ENCODE data around the gene NEK2. TPM values are rescaled to one million over a fixed set of nuclear protein-coding genes. Genes with fewer than 3 reads are reported as not detected.
"Not testable (repeated sequence)": the region's sequence is repeated elsewhere in the genome, so short reads cannot be mapped to it uniquely, and the experiment has no call there.

Gene NEK2
- total RNA-seq (2014; rRNA removed; shearing (Covaris generic)), result 37.0 and 53.1 TPM in 2 replicates

DNA sequence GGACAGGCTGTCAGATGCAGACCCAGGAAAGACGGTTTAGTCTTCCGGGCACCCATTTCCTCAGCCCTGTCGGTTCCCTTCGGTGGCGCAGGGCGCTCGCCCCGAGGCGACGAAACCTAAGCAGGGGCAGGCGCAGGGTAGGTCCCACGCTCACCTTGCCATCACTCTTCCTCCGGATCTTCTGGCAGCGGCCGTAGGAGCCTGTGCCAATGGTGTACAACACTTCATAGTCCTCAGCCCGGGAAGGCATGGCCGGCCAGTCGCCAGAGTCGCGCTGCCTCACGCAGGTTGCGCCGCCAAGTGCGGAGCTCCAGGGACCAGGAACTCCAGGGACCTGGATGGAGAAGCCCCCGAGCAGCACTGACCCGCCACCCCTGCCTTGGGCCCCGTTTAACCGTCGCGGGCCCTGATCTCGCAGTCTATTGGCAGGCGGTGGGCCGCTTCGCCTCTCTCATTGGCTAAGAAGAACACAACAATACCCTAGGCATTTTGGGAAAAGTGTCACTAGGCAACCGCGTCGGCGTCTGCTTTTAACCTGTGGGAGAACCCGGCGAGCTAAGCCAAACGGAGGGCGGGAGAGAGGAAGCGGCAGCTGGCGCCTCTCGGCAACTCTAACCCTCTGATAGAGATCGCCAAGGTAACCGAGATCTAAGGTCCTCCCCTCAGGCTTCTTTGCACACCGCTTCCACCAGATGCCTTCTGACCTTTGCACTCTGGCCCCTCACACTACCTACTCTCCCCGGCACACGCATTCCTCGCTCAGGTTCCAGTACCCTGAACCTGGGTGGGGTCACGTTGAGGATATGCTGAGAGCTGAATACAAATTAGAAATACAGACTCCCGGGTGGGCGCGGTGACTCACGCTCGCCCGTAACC lies at the start of gene NEK2:
TSS of gene NEK2 (minus strand) at position 392 of the 876 bp plus-strand sequence. CDS start at position 250, 142 bp downstream.
- DNase-seq (ENCODE audit: low spot score), result peak; percentile 90

DNA sequence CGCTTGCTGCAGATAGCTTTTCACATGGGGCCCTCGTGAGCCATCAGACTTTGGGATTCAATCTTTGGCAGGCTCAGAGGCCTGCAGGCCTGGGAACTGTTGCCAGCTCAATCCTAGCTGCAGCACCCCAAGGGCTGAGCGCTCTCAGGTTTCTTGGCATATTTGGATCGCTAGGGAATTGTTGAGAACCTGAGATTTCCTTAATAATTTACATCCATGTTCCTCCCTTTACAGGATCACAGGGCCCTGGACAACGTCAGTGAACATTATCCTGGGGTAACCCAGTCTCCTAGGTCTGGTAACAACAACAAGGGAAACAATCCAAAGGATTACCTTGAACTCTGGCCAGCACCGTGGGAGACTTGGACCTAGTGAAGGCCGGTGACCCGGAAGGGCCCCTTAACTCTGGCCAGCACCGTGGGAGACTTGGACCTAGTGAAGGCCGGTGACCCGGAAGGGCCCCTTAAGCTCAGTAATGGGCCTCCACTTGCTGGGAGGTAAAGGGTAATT lies 49.3 kb upstream of the NEK2 start:
- DNase-seq (ENCODE audit: low spot score), result no peak

- no peak for DNase-seq (ENCODE audit: low spot score)
Measured at GRCh38 chr1:211723273-211723672, 47.9 kb upstream of the NEK2 start.

DNA sequence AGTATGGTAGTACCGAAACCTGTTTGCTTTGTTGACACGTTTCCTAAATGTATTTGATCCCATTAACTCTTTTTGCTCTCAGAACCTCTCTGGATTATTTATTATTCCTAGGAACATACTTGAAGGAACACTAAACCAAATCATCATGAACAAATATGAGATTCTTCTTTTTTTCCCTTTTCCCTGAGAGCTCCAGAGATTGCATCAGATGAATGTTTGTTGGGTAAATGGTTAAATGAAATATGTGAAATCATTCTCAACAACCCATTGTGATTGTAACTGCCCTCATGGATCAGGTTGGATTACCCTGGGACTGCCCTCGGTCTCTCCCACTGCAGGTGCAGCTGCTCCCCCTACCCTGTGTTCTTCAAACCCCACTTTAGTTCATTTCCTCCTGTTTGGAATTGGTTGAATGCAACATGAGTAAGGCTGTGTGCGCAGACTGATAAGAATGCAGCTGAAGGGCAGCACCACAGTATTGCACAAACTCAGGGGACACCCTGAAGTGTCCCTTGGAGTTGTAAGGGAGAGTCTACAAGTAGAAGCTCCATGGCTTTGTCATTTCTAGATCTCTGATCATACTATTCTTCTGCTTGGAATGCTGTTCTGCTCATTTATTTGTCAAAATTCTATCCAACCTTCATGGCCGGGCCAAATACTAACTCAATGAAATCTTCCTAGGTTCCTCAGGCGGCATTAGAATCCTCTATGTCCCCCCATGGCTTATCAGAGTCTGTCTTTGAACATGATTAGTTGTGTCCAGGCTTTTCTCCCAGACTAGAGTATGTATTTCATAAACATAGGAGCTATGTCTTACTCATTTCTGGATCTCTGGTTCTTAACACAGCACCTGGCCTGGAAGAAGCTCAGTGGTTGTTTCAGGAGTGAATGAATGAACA lies 47.1 kb upstream of the NEK2 start:
- DNase-seq (ENCODE audit: low spot score), result no peak

GRCh38 chr1:211716555-211716954 lies 41.1 kb upstream of the NEK2 start:
- DNase-seq (ENCODE audit: low spot score), result not testable (repeated sequence)

GRCh38 chr1:211715971-211716370 lies 40.5 kb upstream of the NEK2 start:
- DNase-seq (ENCODE audit: low spot score), result no peak

DNA sequence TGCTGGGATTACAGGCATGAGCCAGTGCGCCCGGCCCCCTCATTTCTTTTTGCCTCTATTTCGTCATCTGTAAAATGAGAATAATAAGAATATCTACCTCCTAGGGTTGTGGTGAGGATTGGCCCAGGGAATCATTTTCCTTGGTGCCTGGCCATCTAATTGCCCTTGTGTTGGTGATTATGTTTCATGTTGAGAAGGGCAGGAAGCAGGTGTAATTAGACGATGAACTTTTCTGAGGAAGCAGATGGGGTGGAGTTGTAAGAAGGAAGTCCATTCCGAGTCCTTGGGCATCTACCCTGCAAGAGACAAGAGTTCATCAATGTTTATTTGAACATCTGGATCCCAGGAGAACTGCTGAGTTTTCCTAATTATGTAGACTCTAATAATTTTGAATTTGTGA lies 38.7 kb upstream of the NEK2 start:
- no peak for DNase-seq (ENCODE audit: low spot score)

GRCh38 chr1:211713231-211713630 lies 37.8 kb upstream of the NEK2 start:
- no peak for DNase-seq (ENCODE audit: low spot score)

DNA sequence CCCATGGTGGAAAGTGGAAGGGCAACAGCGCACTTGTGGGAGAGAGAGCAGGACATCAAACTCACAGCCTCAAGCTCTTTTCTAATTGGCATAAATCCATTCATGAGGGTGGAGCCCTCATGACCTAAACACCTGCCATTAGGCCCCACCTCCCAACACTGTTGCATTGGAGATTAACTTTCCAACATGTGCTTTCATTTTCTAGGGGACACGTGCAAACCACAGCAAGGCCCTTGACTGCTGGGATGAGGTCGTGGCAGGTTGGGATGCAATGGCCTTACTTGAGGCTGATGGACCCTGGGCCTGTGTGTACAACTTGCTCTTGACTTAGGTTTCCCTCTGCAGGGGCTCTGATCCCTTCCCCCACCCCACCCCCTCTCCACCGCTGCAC lies 35.9 kb upstream of the NEK2 start:
- no peak for DNase-seq (ENCODE audit: low spot score)

DNA sequence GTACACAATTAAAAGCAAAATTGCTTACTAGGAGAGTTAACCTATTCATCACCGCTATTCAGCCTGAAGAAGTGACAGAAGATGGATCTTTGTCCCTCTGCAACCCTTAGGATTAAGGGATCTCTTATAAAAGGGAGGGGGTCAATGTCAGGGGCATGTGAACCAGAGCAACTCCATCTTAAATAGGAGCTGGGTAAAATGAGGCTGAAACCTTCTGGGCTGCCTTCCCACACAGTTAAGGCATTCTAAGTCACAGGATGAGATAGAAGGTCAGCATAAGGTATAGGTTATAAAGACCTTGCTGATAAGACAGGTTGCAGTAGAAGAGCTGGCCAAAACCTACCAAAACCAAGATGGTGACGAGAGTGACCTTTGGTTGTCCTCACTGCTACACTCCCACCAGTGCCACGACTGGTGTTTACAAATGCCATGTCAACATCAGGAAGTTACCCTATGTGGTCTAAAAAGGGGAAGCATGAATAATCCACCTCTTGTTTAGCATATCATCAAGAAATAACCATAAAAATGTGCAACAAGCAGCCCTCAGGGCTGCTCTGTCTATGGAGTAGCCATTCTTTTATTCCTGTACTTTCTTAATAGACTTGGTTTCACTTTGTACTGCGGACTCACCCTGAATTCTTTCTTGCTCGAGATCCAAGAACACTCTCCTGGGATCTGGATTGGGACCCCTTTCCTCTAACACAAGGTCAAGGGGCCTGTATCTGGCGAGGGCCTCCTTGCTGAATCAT lies 35.3 kb upstream of the NEK2 start:
- no peak for DNase-seq (ENCODE audit: low spot score)

- no peak for DNase-seq (ENCODE audit: low spot score)
Measured at GRCh38 chr1:211708926-211709325, 33.5 kb upstream of the NEK2 start.

DNA sequence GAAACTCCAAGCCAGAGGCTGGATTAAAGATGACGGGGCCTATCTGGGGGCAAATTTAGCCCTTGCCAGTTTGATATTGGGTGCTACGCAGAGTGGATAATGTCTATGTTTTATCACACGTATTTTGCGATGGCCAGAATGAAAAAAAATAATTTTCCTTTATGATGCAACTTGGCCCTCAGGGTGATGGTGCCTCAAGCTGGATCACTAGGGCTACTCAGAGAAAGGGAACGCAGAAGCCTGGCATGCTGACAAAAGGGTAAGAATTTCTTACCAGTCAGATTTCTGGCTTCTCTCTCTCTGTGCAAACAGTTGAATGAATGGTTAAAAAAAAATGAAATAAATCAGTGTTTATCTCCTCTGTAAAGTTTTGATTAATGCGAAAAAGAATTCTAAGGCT lies 32.6 kb upstream of the NEK2 start:
- DNase-seq (ENCODE audit: low spot score), result no peak

DNA sequence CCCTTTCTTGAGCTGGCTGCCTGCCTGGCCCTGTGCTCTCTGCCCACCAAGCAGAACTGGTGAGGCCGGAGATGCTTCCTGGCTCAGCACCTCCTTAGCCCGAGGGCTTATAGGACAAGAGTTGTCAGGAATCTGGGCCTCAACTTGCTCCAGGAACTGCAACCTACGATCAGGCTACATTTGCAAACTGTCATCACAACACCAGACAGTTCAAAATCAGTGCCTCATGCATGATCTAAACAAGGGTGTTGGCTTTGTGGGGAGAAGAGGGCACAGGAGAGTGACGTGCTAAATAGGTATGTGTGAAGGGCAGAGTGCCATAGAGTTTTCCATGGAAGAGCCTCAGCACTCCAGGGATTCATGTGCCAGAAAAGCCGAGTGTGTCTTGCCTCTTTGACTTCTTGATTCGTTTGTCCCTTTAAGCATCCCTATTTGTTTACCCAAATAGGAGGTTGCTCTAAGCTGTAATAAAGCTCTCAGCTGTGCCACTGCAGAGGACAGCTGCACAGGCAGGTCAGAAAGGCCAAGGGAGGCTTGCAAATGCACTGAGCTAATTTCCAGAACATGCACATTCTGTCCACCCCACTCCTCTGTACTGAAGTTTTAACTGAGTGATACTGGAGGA lies 30.2 kb upstream of the NEK2 start:
- no peak for DNase-seq (ENCODE audit: low spot score)

- no peak for DNase-seq (ENCODE audit: low spot score)
Measured at GRCh38 chr1:211704543-211704942, 29.1 kb upstream of the NEK2 start.

DNA sequence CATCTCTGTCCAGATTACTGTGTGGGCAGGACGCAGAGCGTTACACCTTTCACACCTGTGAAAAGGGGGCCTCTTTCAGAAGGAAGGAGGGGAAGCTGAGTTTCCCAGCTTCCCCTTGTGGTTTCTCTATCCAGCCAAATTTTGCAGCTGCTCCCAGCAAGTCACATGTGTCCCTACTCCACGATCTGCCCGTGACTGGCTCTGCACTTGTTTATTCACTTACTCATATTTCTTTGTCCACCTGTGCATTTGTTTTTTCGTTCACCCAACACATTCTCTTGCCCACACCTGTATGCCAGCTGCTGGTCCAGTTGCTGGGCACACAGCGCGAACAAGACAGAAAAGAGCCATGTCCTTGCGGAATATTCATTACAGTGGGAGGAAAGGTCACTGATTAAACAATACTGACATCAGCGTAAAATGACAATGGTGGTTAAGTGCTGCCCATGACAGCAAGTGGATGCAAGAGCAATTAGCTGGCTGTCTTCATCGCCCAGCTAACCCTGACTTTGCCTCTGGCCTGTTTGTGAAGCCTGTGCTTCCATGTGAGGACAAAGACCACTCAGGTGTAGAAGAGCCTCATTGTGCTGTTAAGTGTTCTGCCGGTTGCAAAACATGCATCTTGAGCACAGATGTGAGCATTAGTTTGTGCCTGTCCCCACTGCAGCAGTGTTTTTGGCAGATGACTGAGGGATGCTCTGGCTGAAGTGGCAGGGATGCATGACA lies 28.6 kb upstream of the NEK2 start:
- no peak for DNase-seq (ENCODE audit: low spot score)

DNA sequence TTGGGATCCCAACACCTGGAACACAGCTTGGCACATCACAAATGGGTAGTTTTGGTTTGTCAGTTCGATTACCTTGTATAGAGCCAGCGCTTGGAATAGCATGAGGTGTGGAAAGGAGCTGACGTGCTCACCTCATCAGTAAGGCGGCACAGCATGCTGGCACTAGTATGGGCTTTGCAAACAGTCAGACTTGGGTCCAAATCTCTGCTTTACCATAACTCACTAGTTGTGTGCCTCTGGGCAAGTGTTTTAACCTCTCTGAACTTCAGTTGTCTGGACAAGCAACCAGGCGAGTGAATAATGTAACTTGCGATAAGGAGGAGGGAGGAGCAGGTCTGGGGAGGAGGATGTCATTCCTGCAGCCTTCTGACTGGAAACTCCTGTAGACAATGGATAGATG lies 26.3 kb upstream of the NEK2 start:
- DNase-seq (ENCODE audit: low spot score), result no peak

DNA sequence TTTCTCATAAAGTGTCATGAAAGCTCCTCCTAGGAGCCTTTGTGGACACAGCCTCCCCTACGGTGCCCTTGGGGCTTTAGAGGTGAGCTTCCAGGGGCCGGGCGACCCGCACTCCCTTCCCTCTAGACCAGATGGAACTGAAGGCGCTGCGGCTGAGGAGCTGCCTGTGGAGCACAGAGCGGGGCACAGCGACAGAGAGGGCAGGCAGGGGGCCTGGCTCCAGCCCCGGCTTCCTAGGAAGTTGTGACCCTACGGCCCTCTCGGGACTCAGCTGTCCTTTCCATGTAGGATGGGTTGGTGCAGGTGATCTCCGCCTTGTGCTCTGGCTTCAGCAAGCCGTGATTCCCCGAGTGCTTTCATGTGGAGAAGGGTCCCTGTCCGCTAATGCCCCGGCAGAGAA lies 23.6 kb upstream of the NEK2 start:
- no peak for DNase-seq (ENCODE audit: low spot score)

DNA sequence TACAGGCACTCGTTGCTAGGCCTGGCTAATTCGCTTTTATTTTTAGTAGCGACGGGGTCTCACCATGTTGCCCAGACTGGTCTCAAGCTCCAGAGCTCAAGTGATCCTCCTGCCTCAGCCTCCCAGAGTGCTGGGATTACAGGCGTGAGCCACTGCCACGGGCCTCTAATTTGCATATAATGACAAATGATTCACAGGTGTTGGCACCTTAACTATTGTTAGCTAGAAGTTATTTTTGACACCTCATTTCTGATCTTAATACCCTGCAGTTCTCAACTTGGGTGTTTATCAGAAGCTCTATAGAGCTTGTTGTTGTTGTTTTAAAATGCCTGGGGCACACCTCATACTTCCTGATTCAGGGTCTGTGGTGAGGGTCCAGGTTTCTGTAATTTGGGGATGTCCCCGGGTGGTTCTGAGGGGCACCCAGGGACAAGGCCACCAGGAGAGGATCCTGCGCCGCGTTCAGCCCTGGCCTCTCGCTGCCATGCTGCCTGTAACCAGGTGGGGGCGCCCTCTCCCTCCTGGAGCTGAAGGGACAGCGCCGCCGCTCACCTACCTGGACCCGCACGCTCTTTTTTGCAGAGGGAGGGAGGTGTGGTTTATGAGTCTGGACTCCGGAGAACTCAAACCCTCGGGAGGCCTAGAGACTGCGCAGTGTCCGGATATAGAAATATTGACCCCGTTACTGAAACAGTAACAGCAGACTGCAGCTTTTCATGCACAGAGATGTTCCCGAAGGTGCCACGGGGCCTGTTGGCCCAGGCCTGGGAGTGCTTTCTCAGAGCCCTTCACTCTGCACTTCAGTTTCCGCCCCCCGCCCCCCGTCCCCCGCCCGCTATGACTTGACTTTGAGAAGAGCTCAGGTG lies 23.0 kb upstream of the NEK2 start:
- DNase-seq (ENCODE audit: low spot score), result peak; percentile 38

- DNase-seq (ENCODE audit: low spot score), result no peak
Measured at GRCh38 chr1:211697356-211697755, 21.9 kb upstream of the NEK2 start.

Data from H4 (cell line).